Measurements from ENCODE around the gene PROK1. TPM values are rescaled to one million over a fixed set of nuclear protein-coding genes. Genes with fewer than 3 reads are reported as not detected.
"Not testable (repeated sequence)": the region's sequence is repeated elsewhere in the genome, so short reads cannot be mapped to it uniquely, and the experiment has no call there.

The PROK1 gene
- polyA plus RNA-seq, 2 of the 4 experiments (the other 2 are of a cell fraction), result not detected

DNA sequence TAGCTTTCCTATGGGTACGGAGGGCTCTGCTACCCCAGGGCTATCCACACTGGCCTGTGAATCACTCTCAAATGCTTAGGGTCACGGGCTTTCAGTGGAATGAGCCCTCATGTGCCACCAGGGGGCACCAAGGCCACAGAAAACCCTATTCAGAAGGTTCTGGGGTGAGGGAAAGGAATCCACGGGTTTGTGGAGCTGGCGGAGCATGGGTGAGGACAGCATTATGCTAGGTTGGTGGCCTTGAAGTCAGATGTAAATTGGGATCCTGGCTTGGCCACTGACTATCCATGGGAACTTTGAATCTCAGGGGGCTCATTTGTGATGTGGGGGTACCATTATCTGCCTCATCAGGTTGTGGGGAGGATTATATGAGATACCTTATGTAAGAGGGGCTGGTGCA, 38.4 kb upstream of the PROK1 start:
- no peak overlapping the region for H3K4me3 ChIP-seq
- peak; percentile 57 to 63 for DNase-seq (ENCODE audit: low read depth in 1 of 2, low spot score in 1 of 2)
- WGBS (ENCODE audit: missing lambda C conversion rate), result 7% methylated on average over 3 of the region's 4 CpGs
- H3K27ac ChIP-seq, result peak overlapping the region in 1 of 2 experiments; percentile 58; a peak in 1 of 6 replicates
- FAIRE-seq, result no peak
- ChIA-PET POLR2A (interaction anchor here (1.9 kb wide), 1 partner anchor 83 kb away, joined by 9 read pairs; no protein-coding TSS in a partner anchor), CTCF (interaction anchor here (0.6 to 11.8 kb wide), 39 partner anchors 8 to 325 kb away, joined by 3 to 326 read pairs (median 4); partner anchors contain the start of genes PROK1 and RBM15)
- no peak overlapping the region for H3K4me2 ChIP-seq
- peaks cover 10% of the 10 kb centered on the region for H3K4me1 ChIP-seq
- peak; percentile 91 for ATAC-seq
- TF ChIP-seq, protein P1, sequence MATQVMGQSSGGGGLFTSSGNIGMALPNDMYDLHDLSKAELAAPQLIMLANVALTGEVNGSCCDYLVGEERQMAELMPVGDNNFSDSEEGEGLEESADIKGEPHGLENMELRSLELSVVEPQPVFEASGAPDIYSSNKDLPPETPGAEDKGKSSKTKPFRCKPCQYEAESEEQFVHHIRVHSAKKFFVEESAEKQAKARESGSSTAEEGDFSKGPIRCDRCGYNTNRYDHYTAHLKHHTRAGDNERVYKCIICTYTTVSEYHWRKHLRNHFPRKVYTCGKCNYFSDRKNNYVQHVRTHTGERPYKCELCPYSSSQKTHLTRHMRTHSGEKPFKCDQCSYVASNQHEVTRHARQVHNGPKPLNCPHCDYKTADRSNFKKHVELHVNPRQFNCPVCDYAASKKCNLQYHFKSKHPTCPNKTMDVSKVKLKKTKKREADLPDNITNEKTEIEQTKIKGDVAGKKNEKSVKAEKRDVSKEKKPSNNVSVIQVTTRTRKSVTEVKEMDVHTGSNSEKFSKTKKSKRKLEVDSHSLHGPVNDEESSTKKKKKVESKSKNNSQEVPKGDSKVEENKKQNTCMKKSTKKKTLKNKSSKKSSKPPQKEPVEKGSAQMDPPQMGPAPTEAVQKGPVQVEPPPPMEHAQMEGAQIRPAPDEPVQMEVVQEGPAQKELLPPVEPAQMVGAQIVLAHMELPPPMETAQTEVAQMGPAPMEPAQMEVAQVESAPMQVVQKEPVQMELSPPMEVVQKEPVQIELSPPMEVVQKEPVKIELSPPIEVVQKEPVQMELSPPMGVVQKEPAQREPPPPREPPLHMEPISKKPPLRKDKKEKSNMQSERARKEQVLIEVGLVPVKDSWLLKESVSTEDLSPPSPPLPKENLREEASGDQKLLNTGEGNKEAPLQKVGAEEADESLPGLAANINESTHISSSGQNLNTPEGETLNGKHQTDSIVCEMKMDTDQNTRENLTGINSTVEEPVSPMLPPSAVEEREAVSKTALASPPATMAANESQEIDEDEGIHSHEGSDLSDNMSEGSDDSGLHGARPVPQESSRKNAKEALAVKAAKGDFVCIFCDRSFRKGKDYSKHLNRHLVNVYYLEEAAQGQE (IDR thresholded peaks at IDR 0.05), result no peak
- TF ChIP-seq POLR2AphosphoS2 (conservative IDR thresholded peaks at IDR 0.05; ENCODE audit: low read length) (no peak), JUNB (IDR thresholded peaks at IDR 0.05) (no peak), FOSB (CRISPR knock-in tag; IDR thresholded peaks at IDR 0.05) (no peak), RAD21 (conservative IDR thresholded peaks at IDR 0.05 in 1 of 2, IDR thresholded peaks at IDR 0.05 in 1 of 2) (peak; percentile 82 to 86), GATA3 (IDR thresholded peaks at IDR 0.05; ENCODE audit: borderline replicate concordance) (no peak), FOSL2 (IDR thresholded peaks at IDR 0.05) (no peak), FOSL2 (CRISPR knock-in tag; IDR thresholded peaks at IDR 0.05) (no peak), HEYL (CRISPR knock-in tag; IDR thresholded peaks at IDR 0.05) (no peak), CEBPB (IDR thresholded peaks at IDR 0.05) (no peak), JUN (IDR thresholded peaks at IDR 0.05) (no peak), BHLHE40 (IDR thresholded peaks at IDR 0.05; ENCODE audit: low read depth, low read length) (no peak), MAFK (IDR thresholded peaks at IDR 0.05; ENCODE audit: partially characterized antibody) (no peak), SMC3 (IDR thresholded peaks at IDR 0.05) (peak; percentile 93)
- TF ChIP-seq, protein P2, sequence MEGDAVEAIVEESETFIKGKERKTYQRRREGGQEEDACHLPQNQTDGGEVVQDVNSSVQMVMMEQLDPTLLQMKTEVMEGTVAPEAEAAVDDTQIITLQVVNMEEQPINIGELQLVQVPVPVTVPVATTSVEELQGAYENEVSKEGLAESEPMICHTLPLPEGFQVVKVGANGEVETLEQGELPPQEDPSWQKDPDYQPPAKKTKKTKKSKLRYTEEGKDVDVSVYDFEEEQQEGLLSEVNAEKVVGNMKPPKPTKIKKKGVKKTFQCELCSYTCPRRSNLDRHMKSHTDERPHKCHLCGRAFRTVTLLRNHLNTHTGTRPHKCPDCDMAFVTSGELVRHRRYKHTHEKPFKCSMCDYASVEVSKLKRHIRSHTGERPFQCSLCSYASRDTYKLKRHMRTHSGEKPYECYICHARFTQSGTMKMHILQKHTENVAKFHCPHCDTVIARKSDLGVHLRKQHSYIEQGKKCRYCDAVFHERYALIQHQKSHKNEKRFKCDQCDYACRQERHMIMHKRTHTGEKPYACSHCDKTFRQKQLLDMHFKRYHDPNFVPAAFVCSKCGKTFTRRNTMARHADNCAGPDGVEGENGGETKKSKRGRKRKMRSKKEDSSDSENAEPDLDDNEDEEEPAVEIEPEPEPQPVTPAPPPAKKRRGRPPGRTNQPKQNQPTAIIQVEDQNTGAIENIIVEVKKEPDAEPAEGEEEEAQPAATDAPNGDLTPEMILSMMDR (IDR thresholded peaks at IDR 0.05), result peak; percentile 75
- TF ChIP-seq, protein P3, sequence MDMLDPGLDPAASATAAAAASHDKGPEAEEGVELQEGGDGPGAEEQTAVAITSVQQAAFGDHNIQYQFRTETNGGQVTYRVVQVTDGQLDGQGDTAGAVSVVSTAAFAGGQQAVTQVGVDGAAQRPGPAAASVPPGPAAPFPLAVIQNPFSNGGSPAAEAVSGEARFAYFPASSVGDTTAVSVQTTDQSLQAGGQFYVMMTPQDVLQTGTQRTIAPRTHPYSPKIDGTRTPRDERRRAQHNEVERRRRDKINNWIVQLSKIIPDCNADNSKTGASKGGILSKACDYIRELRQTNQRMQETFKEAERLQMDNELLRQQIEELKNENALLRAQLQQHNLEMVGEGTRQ (IDR thresholded peaks at IDR 0.05), result no peak
- TF ChIP-seq, protein P4, sequence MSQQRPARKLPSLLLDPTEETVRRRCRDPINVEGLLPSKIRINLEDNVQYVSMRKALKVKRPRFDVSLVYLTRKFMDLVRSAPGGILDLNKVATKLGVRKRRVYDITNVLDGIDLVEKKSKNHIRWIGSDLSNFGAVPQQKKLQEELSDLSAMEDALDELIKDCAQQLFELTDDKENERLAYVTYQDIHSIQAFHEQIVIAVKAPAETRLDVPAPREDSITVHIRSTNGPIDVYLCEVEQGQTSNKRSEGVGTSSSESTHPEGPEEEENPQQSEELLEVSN (IDR thresholded peaks at IDR 0.05; ENCODE audit: borderline replicate concordance, low read depth), result no peak
- TF ChIP-seq, protein P5, sequence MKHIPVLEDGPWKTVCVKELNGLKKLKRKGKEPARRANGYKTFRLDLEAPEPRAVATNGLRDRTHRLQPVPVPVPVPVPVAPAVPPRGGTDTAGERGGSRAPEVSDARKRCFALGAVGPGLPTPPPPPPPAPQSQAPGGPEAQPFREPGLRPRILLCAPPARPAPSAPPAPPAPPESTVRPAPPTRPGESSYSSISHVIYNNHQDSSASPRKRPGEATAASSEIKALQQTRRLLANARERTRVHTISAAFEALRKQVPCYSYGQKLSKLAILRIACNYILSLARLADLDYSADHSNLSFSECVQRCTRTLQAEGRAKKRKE (CRISPR knock-in tag; IDR thresholded peaks at IDR 0.05; ENCODE audit: low read depth), result no peak
- TF ChIP-seq, protein P6, sequence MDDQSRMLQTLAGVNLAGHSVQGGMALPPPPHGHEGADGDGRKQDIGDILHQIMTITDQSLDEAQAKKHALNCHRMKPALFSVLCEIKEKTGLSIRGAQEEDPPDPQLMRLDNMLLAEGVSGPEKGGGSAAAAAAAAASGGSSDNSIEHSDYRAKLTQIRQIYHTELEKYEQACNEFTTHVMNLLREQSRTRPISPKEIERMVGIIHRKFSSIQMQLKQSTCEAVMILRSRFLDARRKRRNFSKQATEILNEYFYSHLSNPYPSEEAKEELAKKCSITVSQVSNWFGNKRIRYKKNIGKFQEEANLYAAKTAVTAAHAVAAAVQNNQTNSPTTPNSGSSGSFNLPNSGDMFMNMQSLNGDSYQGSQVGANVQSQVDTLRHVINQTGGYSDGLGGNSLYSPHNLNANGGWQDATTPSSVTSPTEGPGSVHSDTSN (IDR thresholded peaks at IDR 0.05), result no peak
- H3K9me3 ChIP-seq, result no peaks in the 10 kb centered on the region

DNA sequence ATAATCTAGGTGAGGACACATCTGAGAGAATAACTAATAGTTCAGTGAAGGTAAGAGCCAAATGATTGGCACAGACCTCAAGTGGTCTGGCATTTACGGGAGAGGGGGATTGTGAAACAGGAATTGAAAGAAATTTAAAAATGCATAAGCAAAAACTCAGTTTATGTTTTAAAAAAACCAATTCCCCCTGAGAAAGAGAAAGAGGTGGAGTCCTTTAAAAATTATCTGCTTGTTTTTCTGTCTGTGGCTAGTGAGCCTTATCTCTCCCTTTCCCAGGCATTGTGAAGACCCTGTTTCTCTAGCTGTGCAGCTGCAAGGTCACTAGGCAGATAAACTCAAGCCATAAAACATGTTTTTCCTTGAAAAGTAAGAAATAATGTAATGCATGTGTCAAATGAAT, 37.9 kb upstream of the PROK1 start:
- H3K27ac ChIP-seq; ATAC-seq; H3K9me3 ChIP-seq; H3K4me2 ChIP-seq; FAIRE-seq; DNase-seq (ENCODE audit: low read depth in 1 of 2, low spot score in 1 of 2); H3K4me3 ChIP-seq: not testable (repeated sequence)
- H3K4me1 ChIP-seq, result peaks cover 10% of the 10 kb centered on the region
- 92% methylated on average over 1 of the region's 1 CpG for WGBS (ENCODE audit: missing lambda C conversion rate)
- CTCF ChIA-PET, result interaction anchor here (0.6 to 11.8 kb wide), 32 partner anchors 8 to 325 kb away, joined by 3 to 326 read pairs (median 5); partner anchors contain the start of genes PROK1 and RBM15
- POLR2A ChIA-PET, result interaction anchor here (1.9 kb wide), 1 partner anchor 83 kb away, joined by 9 read pairs; no protein-coding TSS in a partner anchor
